Memory B cell (primary cell): ENCODE data around the gene CCT8.
"Not testable (repeated sequence)": the region's sequence is repeated elsewhere in the genome, so short reads cannot be mapped to it uniquely, and the experiment has no call there.

Experiments used
- ATAC-seq: fragments of 150-1000 bp; cut with Tn5 transposase; 2 replicates; pipeline ENCODE4 v1.10.0; 2021; ENCODE audit warnings: low read depth, mild to moderate bottlenecking, moderate library complexity
- DNase-seq, 2 donors: peaks; one replicate each; pipeline ENCODE4 v3.0.0; 2022; ENCODE audit warnings: low spot score in 2 of 2
- H3K27ac Mint-ChIP-seq: one replicate; pipeline ENCODE4 v1.8.0; 2022; ENCODE audit warnings: mild to moderate bottlenecking, moderate library complexity, mixed read lengths
- H3K27me3 Mint-ChIP-seq: one replicate; pipeline ENCODE4 v1.8.0; 2022; ENCODE audit warnings: mixed read lengths
- H3K36me3 Mint-ChIP-seq: one replicate; pipeline ENCODE4 v1.8.0; 2022; ENCODE audit warnings: mild to moderate bottlenecking, mixed read lengths
- H3K4me1 Mint-ChIP-seq: one replicate; pipeline ENCODE4 v1.8.0; 2022; ENCODE audit warnings: mixed read lengths
- H3K4me3 Mint-ChIP-seq: one replicate; pipeline ENCODE4 v1.8.0; 2022; ENCODE audit warnings: mild to moderate bottlenecking, moderate library complexity, mixed read lengths
- H3K9me3 Mint-ChIP-seq: one replicate; pipeline ENCODE4 v1.8.0; 2022; ENCODE audit warnings: mixed read lengths

CCT8 gene

GRCh38 chr21:29085106-29085752 lies 11.8 kb upstream of the CCT8 start:
- ATAC-seq (no peak), DNase-seq (no peak)
- H3K4me3 Mint-ChIP-seq, result no peak overlapping the region
- H3K27me3 Mint-ChIP-seq, result no peaks in the 10 kb centered on the region
- peaks cover 14% of the 10 kb centered on the region for H3K4me1 Mint-ChIP-seq
- H3K36me3 Mint-ChIP-seq, result peaks cover 5% of the 10 kb centered on the region
- no peaks in the 10 kb centered on the region for H3K9me3 Mint-ChIP-seq
- H3K27ac Mint-ChIP-seq, result no peak overlapping the region

DNA sequence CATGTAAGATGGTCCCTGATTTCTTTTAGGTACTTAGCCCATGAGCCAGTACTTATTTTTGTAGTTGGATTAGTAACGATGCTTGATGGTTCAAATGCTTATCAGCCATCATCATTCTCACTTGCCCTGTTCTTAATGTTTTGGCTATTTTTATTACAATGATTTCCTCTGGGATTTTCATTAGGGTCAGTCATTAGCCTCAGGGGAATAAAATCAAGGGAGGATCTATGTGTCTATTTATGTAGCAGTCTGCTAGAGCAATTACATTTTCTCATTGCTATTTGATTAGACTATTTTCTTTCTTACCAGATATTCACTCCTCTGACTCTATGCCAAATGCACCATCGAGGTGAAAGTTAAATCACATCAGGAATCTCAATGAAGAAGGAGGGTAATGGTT lies 10.9 kb upstream of the CCT8 start:
- Mint-ChIP-seq H3K9me3 (no peaks in the 10 kb centered on the region), H3K27ac (no peak overlapping the region), H3K4me3 (no peak overlapping the region), H3K27me3 (no peaks in the 10 kb centered on the region), H3K4me1 (peaks cover 12% of the 10 kb centered on the region), H3K36me3 (peaks cover 5% of the 10 kb centered on the region)
- DNase-seq (no peak), ATAC-seq (no peak)

- ATAC-seq, result no peak
- no peak for DNase-seq
- H3K4me3 Mint-ChIP-seq, result no peak overlapping the region
- peaks cover 20% of the 10 kb centered on the region for H3K4me1 Mint-ChIP-seq
- H3K27ac Mint-ChIP-seq, result no peak overlapping the region
- H3K9me3 Mint-ChIP-seq, result no peaks in the 10 kb centered on the region
- H3K36me3 Mint-ChIP-seq, result peaks cover 5% of the 10 kb centered on the region
- H3K27me3 Mint-ChIP-seq, result no peaks in the 10 kb centered on the region
Measured at GRCh38 chr21:29083306-29083705, 9.9 kb upstream of the CCT8 start.

DNA sequence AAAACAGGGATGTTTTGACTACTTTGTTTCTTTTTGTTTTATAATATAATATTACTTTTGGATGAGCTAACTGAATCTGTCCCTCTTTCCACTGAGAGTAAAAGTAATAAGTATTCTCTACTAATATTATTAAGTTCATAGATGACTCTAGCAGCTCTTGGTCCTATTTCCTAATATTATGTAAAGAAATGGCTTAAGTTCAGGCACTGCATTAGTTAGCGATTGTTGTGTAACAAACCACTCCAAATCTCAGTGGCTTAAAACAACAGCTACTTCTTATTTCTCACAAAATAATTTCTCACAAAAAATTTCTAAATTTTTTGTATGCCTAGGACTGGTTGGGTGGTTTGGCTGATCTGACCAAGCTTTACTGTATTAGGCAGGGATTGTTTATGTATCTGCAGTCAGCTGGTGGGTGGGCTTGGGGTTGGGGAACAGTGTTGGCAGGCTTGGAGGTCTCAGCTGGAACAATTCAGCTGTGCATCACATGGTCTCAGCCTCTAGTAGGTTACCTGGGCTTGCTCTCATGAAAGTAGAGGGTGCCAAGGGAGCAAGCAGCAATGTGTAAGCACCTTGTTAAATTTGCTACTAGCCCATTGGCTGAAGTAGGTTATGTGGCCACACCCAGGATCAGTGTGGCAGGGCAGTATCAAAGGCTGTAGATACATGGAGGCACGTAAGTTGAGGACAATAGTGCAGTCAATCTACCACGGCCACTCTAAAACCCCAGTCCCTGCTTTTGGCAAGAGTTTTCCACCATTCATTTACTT lies 8.8 kb upstream of the CCT8 start:
- Mint-ChIP-seq H3K4me1 (peaks cover 24% of the 10 kb centered on the region), H3K27ac (no peak overlapping the region), H3K9me3 (no peaks in the 10 kb centered on the region), H3K4me3 (no peak overlapping the region), H3K36me3 (peaks cover 5% of the 10 kb centered on the region), H3K27me3 (no peaks in the 10 kb centered on the region)
- DNase-seq (no peak), ATAC-seq (no peak)

GRCh38 chr21:29080454-29080941 lies 7.0 kb upstream of the CCT8 start:
- Mint-ChIP-seq H3K4me1 (peaks cover 24% of the 10 kb centered on the region), H3K9me3 (no peaks in the 10 kb centered on the region), H3K4me3 (no peak overlapping the region), H3K36me3 (peaks cover 2% of the 10 kb centered on the region), H3K27ac (peak overlapping the region; percentile 95), H3K27me3 (no peaks in the 10 kb centered on the region)
- DNase-seq, result no peak
- ATAC-seq, result no peak

DNA sequence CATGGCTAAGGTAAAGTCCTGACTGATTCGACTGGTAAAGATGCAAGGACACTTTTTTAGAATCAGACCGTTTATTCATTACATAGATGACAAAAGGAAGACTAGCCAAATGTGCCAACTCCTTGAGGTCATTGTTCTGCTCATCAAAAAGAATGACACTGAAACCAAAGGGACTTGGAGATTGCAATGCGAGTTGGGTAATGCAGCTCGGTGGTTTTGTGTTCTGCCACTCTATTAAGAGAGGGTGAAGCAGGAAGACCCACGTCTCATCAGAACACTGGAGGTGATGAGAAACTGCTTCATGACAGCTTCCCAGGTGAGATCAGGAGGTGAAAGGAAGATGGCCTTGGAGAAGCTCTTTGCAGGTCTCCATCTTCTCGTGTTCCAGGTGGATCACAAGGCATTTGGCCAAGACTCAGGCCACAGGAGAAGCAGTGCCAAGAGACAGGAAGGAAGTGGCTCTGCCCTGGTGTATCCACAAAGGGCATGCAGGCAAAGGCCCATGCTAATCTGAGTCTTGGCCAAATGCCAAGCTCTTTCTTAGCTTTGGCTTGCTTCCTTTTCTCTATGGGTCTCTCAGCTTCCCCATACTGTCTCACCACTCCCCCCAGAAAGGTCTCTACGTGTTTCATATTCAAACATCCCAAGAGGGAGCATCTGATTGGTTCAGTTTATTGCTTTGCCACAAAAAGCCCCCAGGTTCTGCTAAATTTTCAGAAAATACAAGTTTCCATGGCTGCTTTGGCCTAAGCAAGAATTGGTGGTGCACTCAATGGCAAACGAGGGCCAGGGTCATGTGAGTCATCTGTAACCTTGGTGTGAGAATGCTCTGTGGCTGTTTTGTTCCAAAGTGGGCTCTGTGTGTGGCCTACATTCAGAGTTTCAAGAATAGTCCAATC lies 5.7 kb upstream of the CCT8 start:
- DNase-seq (peak in 1 of 2 donors; percentile 25), ATAC-seq (peak; percentile 57)
- H3K27ac Mint-ChIP-seq, result peak overlapping the region; percentile 95
- H3K4me3 Mint-ChIP-seq, result peak overlapping the region; percentile 6
- peaks cover 22% of the 10 kb centered on the region for H3K4me1 Mint-ChIP-seq
- no peaks in the 10 kb centered on the region for H3K9me3 Mint-ChIP-seq
- H3K27me3 Mint-ChIP-seq, result no peaks in the 10 kb centered on the region
- H3K36me3 Mint-ChIP-seq, result peaks cover 2% of the 10 kb centered on the region

DNA sequence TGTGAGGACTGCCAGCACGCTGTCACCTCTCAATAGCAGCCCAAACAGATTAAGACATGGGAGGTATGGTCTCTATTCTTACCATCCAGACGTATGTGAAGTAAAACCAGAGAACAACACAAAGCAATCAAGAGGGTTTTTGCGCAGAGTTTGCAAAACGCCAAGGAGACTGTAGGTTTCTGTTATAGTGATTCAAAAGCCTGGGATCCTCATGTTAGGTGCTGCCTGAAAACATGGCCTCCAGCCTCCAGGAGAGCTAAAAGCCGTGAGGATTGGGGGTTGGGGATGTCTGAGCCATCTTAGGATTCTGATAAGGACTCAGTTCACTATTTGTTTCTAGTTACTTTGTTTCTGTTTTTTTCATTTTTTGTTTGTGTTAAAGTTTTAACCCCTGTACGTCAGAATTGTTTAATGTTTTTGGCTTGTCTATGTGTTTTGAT lies 4.2 kb upstream of the CCT8 start:
- Mint-ChIP-seq H3K36me3 (no peaks in the 10 kb centered on the region), H3K4me3 (peak overlapping the region; percentile 90), H3K9me3 (no peaks in the 10 kb centered on the region), H3K4me1 (peaks cover 26% of the 10 kb centered on the region), H3K27me3 (no peaks in the 10 kb centered on the region), H3K27ac (peak overlapping the region; percentile 95)
- no peak for DNase-seq
- no peak for ATAC-seq

DNA sequence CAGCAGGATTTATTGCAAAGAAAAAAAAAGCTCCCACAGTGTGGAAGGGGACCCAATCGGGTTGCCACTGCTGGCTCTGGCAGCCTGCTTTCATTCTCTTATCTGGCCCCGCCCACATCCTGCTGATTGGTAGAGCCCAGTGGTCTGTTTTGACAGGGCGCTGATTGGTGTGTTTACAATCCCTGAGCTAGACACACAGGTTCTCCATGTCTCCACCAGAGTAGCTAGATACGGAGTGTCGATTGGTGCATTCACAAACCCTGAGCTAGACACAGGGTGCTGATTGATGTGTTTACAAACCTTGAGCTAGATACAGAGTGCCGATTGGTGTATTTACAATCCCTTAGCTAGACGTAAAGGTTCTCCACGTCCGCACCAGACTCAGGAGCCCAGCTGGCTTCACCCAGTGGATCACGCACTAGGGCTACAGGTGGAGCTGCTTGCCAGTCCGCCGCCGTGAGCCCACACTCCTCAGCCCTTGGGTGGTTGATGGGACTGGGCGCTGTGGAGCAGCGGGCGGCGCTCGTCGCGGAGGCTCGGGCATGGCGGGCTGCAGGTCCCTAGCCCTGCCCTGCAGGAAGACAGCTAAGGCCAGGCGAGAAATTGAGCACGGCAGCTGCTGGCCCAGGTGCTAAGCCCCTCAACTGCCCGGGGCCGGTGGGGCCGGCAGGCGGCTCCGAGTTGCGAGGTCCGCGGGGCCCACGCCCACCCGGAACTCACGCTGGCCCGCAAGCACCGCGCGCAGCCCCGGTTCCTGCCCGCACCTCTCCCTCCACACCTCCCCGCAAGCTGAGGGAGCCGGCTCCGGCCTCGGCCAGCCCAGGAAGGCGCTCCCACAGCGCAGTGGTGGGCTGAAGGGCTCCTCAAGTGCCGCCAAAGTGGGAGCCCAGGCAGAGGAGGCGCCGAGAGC lies 3.5 kb upstream of the CCT8 start:
- peak; percentile 47 to 67 for DNase-seq
- not testable (repeated sequence) for H3K27me3 Mint-ChIP-seq, H3K36me3 Mint-ChIP-seq, ATAC-seq, H3K9me3 Mint-ChIP-seq
- H3K27ac Mint-ChIP-seq, result peak overlapping the region; percentile 95
- H3K4me1 Mint-ChIP-seq, result peaks cover 32% of the 10 kb centered on the region
- H3K4me3 Mint-ChIP-seq, result peak overlapping the region; percentile 90

DNA sequence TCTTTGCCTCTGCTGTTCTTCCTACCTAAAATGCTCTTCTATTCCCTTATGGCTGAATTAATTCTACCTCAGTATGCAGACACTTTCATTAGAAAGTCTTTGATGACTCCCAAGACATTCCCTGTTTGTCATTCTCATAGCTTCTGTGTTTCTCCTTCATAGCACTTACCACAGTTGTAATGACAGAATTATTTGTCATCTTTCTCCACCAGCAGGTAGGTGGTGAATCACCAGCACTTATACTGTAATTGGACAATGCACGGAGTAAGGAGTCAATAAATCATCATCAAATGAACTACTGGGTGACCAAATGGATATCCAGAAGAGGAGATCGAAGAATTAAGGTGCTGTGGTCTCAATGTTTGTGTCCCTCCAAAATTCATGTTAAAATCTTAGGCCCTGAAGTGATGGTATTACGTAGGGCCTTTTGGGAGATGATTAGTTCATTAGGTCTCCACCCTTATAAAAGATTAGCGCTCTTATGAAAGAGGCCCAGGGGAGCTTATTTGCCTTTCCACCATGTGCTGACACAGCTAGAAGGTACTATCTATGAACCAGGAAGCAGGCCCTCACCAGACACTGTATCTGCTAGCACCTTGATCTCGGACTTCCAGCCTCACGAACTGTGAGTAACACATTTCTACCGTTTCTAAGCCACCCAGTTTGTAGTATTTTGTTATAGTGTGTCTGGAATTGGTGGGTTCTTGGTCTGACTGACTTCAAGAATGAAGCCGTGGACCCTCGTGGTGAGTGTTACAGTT lies 2.4 kb upstream of the CCT8 start:
- no peaks in the 10 kb centered on the region for H3K9me3 Mint-ChIP-seq
- ATAC-seq, result no peak

DNA sequence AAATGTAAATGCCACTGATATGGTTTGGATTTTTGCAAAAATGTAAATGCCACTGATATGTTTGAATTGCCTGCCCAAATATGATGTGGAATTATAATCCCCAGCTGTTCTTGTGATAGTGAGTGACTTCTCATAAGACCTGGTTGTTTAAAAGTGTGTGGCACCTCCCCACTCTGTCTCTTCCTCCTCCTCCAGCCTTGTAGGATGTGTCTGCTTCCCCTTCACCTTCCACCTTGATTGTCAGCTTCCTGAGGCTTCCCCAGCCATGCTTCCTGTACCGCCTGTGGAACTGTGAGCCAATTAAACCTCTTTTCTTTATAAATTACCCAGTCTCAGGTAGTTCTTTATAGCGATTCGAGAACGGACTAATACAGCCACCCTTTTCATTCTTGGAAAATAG lies 1.3 kb upstream of the CCT8 start:
- no peaks in the 10 kb centered on the region for H3K9me3 Mint-ChIP-seq
- no peaks in the 10 kb centered on the region for H3K27me3 Mint-ChIP-seq
- no peaks in the 10 kb centered on the region for H3K36me3 Mint-ChIP-seq
- peak overlapping the region; percentile 46 for H3K27ac Mint-ChIP-seq
- ATAC-seq (no peak), DNase-seq (no peak)
- H3K4me1 Mint-ChIP-seq, result peaks cover 31% of the 10 kb centered on the region
- H3K4me3 Mint-ChIP-seq, result peak overlapping the region; percentile 71

More for the DNA sequence above, 2.4 kb upstream of the CCT8 start:
- peaks cover 37% of the 10 kb centered on the region for H3K4me1 Mint-ChIP-seq
- H3K27ac Mint-ChIP-seq, result no peak overlapping the region
- no peaks in the 10 kb centered on the region for H3K27me3 Mint-ChIP-seq
- H3K4me3 Mint-ChIP-seq, result no peak overlapping the region
- H3K36me3 Mint-ChIP-seq, result no peaks in the 10 kb centered on the region
- DNase-seq, result no peak

- peaks cover 26% of the 10 kb centered on the region for H3K4me1 Mint-ChIP-seq
- H3K9me3 Mint-ChIP-seq, result no peaks in the 10 kb centered on the region
Measured at GRCh38 chr21:29074007-29074376, 544 bp upstream of the CCT8 start.

GRCh38 chr21:29072873-29073221 lies 601 bp downstream of the CCT8 start:
- DNase-seq, result no peak
- no peaks in the 10 kb centered on the region for H3K9me3 Mint-ChIP-seq
- peaks cover 2% of the 10 kb centered on the region for H3K36me3 Mint-ChIP-seq
- H3K4me3 Mint-ChIP-seq, result peak overlapping the region; percentile 99
- H3K27me3 Mint-ChIP-seq, result no peaks in the 10 kb centered on the region
- peak overlapping the region; percentile 98 for H3K27ac Mint-ChIP-seq
- peaks cover 21% of the 10 kb centered on the region for H3K4me1 Mint-ChIP-seq
- ATAC-seq, result no peak

More at GRCh38 chr21:29074007-29074376, 544 bp upstream of the CCT8 start:
- Mint-ChIP-seq H3K36me3 (peaks cover 2% of the 10 kb centered on the region), H3K4me3 (peak overlapping the region; percentile 99), H3K27me3 (no peaks in the 10 kb centered on the region), H3K27ac (peak overlapping the region; percentile 98)
- DNase-seq (no peak), ATAC-seq (peak; percentile 19)
